ENCODE measurements around the gene ZC3HAV1L.

- TF ChIP-seq FOXK2 (IDR thresholded peaks at IDR 0.05) (no peak), SUZ12 (IDR thresholded peaks at IDR 0.05) (no peak), L3MBTL2 (conservative IDR thresholded peaks at IDR 0.05) (no peak), SP1 (IDR thresholded peaks at IDR 0.05) (no peak), HDGF (IDR thresholded peaks at IDR 0.05; ENCODE audit: borderline replicate concordance) (no peak), TARDBP (IDR thresholded peaks at IDR 0.05) (no peak), ELF4 (IDR thresholded peaks at IDR 0.05) (no peak), ARNT (IDR thresholded peaks at IDR 0.05) (no peak), BHLHE40 (IDR thresholded peaks at IDR 0.05; ENCODE audit: borderline replicate concordance) (no peak), FOXM1 (IDR thresholded peaks at IDR 0.05; ENCODE audit: borderline replicate concordance) (no peak), ZNF384 (IDR thresholded peaks at IDR 0.05) (no peak), FOXA1 (IDR thresholded peaks at IDR 0.05) (no peak)
Observed at GRCh38 chr7:139065323-139065722, 29.5 kb upstream of the ZC3HAV1L start.
